ENCODE data around the gene KNG1. TPM values are rescaled to one million over a fixed set of nuclear protein-coding genes. Genes with fewer than 3 reads are reported as not detected.

Gene KNG1
- total RNA-seq, 1 donor from 2014 or later = not detected

DNA sequence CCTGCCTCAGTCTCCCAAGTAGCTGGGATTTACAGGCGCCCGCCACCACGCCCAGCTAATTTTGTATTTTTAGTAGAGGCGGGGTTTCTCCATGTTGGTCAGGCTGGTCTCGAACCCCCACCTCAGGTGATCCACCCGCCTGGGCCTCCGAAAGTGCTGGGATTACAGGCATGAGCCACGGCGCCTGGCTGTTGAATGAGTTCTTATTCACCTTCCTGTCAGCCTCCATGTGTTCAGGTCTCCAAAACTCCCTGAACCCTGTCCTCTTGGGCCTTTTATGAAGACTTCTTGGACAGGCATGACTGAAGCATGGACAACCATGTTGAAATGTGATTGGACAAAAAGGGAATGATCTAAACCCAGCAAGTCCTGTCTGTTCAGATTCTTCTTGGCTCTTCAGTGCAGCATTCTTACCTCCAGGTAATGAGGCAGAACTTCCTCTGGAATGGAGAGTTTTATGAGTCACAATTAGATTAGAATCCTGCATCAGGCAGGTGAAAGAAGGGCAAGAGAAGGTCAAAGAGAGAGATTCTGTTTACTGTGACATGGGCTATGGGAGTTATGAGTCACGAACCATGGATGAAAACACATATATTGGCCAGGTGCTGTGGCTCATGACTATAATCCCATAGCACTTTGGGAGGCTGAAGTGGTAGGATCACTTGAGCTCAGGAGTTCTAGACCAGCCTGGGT is 43.1 kb downstream of the KNG1 start:
- Mint-ChIP-seq H3K4me3 (peak overlapping the region; percentile 66), H3K36me3 (no peaks in the 10 kb centered on the region), H3K27ac (peak overlapping the region; percentile 94), H3K27me3 (peaks cover 4% of the 10 kb centered on the region), H3K9me3 (no peaks in the 10 kb centered on the region), H3K4me1 (ENCODE audit: unreplicated experiment) (peaks cover 3% of the 10 kb centered on the region)
- TF ChIP-seq, protein P1, sequence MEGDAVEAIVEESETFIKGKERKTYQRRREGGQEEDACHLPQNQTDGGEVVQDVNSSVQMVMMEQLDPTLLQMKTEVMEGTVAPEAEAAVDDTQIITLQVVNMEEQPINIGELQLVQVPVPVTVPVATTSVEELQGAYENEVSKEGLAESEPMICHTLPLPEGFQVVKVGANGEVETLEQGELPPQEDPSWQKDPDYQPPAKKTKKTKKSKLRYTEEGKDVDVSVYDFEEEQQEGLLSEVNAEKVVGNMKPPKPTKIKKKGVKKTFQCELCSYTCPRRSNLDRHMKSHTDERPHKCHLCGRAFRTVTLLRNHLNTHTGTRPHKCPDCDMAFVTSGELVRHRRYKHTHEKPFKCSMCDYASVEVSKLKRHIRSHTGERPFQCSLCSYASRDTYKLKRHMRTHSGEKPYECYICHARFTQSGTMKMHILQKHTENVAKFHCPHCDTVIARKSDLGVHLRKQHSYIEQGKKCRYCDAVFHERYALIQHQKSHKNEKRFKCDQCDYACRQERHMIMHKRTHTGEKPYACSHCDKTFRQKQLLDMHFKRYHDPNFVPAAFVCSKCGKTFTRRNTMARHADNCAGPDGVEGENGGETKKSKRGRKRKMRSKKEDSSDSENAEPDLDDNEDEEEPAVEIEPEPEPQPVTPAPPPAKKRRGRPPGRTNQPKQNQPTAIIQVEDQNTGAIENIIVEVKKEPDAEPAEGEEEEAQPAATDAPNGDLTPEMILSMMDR (conservative IDR thresholded peaks at IDR 0.05) = no peak
- no peak for DNase-seq (ENCODE audit: extremely low spot score, unreplicated experiment)

DNA sequence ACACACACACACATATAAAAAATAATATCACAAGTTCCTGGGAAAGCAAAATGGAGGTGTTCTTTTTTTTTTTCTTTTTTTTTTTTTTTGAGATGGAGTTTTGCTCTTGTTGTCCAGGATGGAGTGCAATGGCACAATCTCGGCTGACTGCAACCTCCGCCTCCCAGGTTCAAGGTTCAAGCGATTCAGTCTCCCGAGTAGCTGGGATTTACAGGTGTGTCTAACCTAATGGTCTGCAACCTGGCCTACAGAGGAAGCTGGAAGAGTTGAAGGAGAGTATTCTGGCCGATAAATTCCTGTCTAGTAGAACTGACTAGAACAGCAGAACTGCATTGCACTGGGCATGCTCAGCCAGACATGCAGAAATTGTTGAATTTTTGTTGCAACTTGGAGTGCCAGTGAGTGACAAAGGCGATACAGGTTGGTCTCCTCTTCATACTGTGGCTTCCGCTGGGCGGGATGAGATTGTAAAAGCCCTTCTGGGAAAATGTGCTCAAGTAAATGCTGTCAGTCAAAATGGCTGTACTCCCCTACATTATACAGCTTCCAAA is 43.8 kb downstream of the KNG1 start:
- Mint-ChIP-seq H3K27me3 (peaks cover 4% of the 10 kb centered on the region), H3K4me1 (ENCODE audit: unreplicated experiment) (peaks cover 3% of the 10 kb centered on the region), H3K9me3 (no peaks in the 10 kb centered on the region), H3K27ac (peak overlapping the region; percentile 94), H3K36me3 (no peaks in the 10 kb centered on the region), H3K4me3 (no peak overlapping the region)
- TF ChIP-seq, protein P1 (conservative IDR thresholded peaks at IDR 0.05) = no peak
- DNase-seq (ENCODE audit: extremely low spot score, unreplicated experiment) = no peak

DNA sequence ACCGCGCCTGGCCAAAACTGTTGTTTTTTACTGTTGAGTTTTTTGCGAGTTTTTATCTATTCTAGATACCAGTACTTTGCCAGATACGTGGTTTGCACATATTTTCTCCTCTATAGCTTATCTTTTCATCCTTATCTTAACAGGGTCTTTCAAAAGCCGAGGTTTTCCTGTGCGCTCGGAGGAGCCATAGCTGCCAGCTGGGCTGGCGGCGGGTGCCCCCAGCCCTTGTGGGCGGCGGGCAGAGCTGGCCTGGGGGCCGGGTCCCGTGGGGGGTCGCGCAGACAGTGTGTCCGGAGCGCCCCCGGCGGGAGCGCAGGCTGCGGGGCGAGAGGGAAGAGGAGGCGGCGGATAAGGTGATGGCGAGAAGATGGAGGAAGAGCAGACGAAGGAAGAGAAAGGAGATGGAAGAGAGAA is 55.1 kb downstream of the KNG1 start:
- TF ChIP-seq, protein P1 (conservative IDR thresholded peaks at IDR 0.05) = no peak
- DNase-seq (ENCODE audit: extremely low spot score, unreplicated experiment) = no peak

DNA sequence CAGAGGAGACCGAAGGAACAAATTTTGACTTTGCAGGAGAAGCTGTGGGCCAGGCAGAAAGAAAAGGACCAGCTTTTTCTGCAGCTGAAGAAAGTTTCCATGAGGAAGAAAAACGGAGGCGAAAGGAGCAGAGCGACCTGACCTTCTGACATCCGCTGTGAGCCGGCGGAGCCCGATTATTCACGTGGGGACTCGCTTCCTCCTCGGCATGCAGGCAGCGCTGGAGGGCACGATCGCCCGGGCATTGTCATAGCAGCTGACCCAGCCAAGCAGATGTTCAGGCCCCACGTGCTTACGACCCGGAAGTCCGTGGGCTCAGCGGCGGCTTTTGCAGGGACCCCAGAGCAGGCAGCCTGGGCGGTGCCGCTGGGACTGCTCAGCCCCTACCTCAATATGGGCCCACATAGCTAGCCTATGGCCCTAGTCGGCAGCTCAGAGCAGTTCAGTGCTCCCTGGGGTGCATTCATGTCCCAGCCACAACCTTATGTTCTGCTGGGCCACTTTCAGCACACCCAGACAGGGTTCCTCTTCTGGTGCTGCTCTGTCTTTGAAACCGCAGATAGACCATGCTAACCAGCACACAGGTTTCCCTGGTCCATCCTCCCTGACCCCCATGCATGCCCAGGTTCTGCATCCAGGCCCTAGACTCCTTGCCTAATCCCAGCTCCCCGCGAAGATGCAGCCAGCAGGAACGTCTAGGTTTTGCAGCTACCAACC is 55.7 kb downstream of the KNG1 start:
- peak overlapping the region; percentile 76 for H3K4me3 Mint-ChIP-seq
- no peak overlapping the region for H3K27ac Mint-ChIP-seq
- DNase-seq (ENCODE audit: extremely low spot score, unreplicated experiment) = no peak
- TF ChIP-seq, protein P1 (conservative IDR thresholded peaks at IDR 0.05) = no peak
- H3K4me1 Mint-ChIP-seq (ENCODE audit: unreplicated experiment) = no peaks in the 10 kb centered on the region
- no peaks in the 10 kb centered on the region for H3K36me3 Mint-ChIP-seq
- H3K9me3 Mint-ChIP-seq = no peaks in the 10 kb centered on the region
- H3K27me3 Mint-ChIP-seq = peaks cover 8% of the 10 kb centered on the region

More for the DNA sequence above, 55.1 kb downstream of the KNG1 start:
- Mint-ChIP-seq H3K4me3 (peak overlapping the region; percentile 76), H3K36me3 (no peaks in the 10 kb centered on the region), H3K9me3 (no peaks in the 10 kb centered on the region), H3K4me1 (ENCODE audit: unreplicated experiment) (no peaks in the 10 kb centered on the region), H3K27ac (no peak overlapping the region), H3K27me3 (peaks cover 8% of the 10 kb centered on the region)

DNA sequence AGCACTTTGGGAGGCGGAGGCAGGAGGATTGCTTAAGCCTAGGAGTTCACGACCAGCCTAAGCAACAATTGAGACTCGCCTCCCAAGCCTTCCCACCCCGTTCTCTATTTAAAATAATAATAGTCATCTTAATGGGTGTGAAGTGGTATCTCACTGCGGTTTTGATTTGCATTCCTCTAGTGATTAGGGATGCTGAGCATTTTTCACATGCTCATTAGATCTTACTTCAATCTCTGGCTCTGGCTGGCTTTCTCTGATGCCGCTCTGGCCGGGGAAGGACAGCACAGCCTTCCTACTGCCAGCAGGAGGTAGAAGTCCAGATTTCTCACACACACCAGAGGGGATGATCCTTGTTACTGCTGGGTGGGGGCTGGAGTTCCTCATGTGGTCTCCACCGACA is 58.8 kb downstream of the KNG1 start:
- no peak for DNase-seq (ENCODE audit: extremely low spot score, unreplicated experiment)
- Mint-ChIP-seq H3K27me3 (peaks cover 8% of the 10 kb centered on the region), H3K36me3 (no peaks in the 10 kb centered on the region), H3K27ac (no peak overlapping the region), H3K4me1 (ENCODE audit: unreplicated experiment) (no peaks in the 10 kb centered on the region), H3K9me3 (no peaks in the 10 kb centered on the region), H3K4me3 (no peak overlapping the region)
- TF ChIP-seq, protein P1 (conservative IDR thresholded peaks at IDR 0.05) = no peak

All from type B pancreatic cell (in vitro differentiated cells).